Brain pericyte (primary cell): ENCODE measurements around the gene CDH12.
"Not testable (repeated sequence)": the region's sequence is repeated elsewhere in the genome, so short reads cannot be mapped to it uniquely, and the experiment has no call there.

Experiments
- DNase-seq: peaks from one replicate; pipeline ENCODE4 v3.0.0-alpha.2; 2012; ENCODE audit warnings: low read depth, low spot score

CDH12 gene

GRCh38 chr5:22023784-22024183 lies 829.4 kb downstream of the CDH12 start:
- no peak for DNase-seq

- not testable (repeated sequence) for DNase-seq
Measured at GRCh38 chr5:22012893-22013292, 840.3 kb downstream of the CDH12 start.

GRCh38 chr5:22010808-22011207 lies 842.3 kb downstream of the CDH12 start:
- not testable (repeated sequence) for DNase-seq

- DNase-seq = not testable (repeated sequence)
Measured at GRCh38 chr5:22001097-22001496, 852.0 kb downstream of the CDH12 start.

- not testable (repeated sequence) for DNase-seq
Measured at GRCh38 chr5:21985799-21986198, 867.3 kb downstream of the CDH12 start.

GRCh38 chr5:21951571-21951970 lies 901.6 kb downstream of the CDH12 start:
- DNase-seq = not testable (repeated sequence)

GRCh38 chr5:21931116-21931515 lies 922.0 kb downstream of the CDH12 start:
- no peak for DNase-seq

GRCh38 chr5:21919414-21920022 lies 933.6 kb downstream of the CDH12 start:
- no peak for DNase-seq

GRCh38 chr5:21918451-21918850 lies 934.7 kb downstream of the CDH12 start:
- no peak for DNase-seq

GRCh38 chr5:21910731-21911130 lies 942.4 kb downstream of the CDH12 start:
- no peak for DNase-seq

- DNase-seq = no peak
Measured at GRCh38 chr5:21895766-21896350, 957.3 kb downstream of the CDH12 start.

GRCh38 chr5:21893161-21893560 lies 960.0 kb downstream of the CDH12 start:
- no peak for DNase-seq

GRCh38 chr5:21889581-21889980 lies 963.6 kb downstream of the CDH12 start:
- DNase-seq = no peak

- no peak for DNase-seq
Measured at GRCh38 chr5:21882074-21882745, 970.9 kb downstream of the CDH12 start.

- no peak for DNase-seq
Measured at GRCh38 chr5:21880164-21880563, 973.0 kb downstream of the CDH12 start.

GRCh38 chr5:21862986-21863385 lies 990.2 kb downstream of the CDH12 start:
- DNase-seq = no peak

GRCh38 chr5:21858441-21858840 lies 994.7 kb downstream of the CDH12 start:
- no peak for DNase-seq

GRCh38 chr5:21856987-21857386 lies 996.2 kb downstream of the CDH12 start:
- no peak for DNase-seq

- DNase-seq = no peak
Measured at GRCh38 chr5:21847300-21847699, 1005.8 kb downstream of the CDH12 start.

- no peak for DNase-seq
Measured at GRCh38 chr5:21844960-21845359, 1008.2 kb downstream of the CDH12 start.

GRCh38 chr5:21834863-21835262 lies 1018.3 kb downstream of the CDH12 start:
- DNase-seq = no peak

- DNase-seq = no peak
Measured at GRCh38 chr5:21831145-21831787, 1021.9 kb downstream of the CDH12 start.

- no peak for DNase-seq
Measured at GRCh38 chr5:21826884-21827283, 1026.3 kb downstream of the CDH12 start.
